Endothelial cell of umbilical vein (primary cell): Measurements from ENCODE around the gene CATSPER3. TPM values are rescaled to one million over a fixed set of nuclear protein-coding genes. Genes with fewer than 3 reads are reported as not detected.

Experiments
- BruUV-seq: library from RNA; stranded (reverse); fragments of 400-500 nt; replicated peaks from 2 replicates; lab custom pipeline; 2021; lab: Mats Ljungman, UMichigan
- CTCF ChIA-PET: fragments of 300-600, 350-600 bp; sonication (Branson Sonifier 250); formaldehyde crosslinking; loops from one replicate; lab custom pipeline; 2021; ENCODE audit warnings: antibody characterized with exemption, inconsistent platforms; lab: Charles Lee
- POLR2A ChIA-PET: fragments of 300-600, 350-600 bp; sonication (Branson Sonifier 250); formaldehyde crosslinking; loops from one replicate; lab custom pipeline; 2021; ENCODE audit warnings: antibody characterized with exemption, inconsistent platforms; lab: Charles Lee
- DNase-seq: peaks from one replicate; pipeline ENCODE4 v3.0.0-alpha.2; 2011; ENCODE audit warnings: low read depth, low spot score
- FAIRE-seq: peaks from 2 replicates; lab custom pipeline; 2011; peaks lifted over from hg19 to GRCh38; lab: Jason Lieb, UNC
- H2AFZ ChIP-seq: 2 replicates; pipeline ENCODE4 v1.6.0; 2012; ENCODE audit warnings: low read depth, low read length, control low read depth, inconsistent platforms
- H3K27ac ChIP-seq: 2 replicates; pipeline ENCODE4 v1.5.1; 2011; ENCODE audit warnings: low read depth, mild to moderate bottlenecking, control low read depth, low read length, moderate library complexity; ENCODE audit not compliant: insufficient read depth
- H3K27me3 ChIP-seq, 2 experiments: 2 replicates each; pipeline versions ENCODE4 v1.6.0 to v1.6.1; 2011; ENCODE audit warnings: low read length in 2 of 2, mixed read lengths in 1 of 2; ENCODE audit not compliant: control insufficient read depth in 2 of 2, insufficient read depth in 2 of 2
- H3K36me3 ChIP-seq, 2 experiments: 2 replicates in 1 of 2; 3 replicates in 1 of 2; pipeline ENCODE4 v1.5.1; 2011; ENCODE audit warnings: low read length in 2 of 2, mild to moderate bottlenecking in 1 of 2, moderate library complexity in 1 of 2; ENCODE audit not compliant: control insufficient read depth in 2 of 2, insufficient read depth in 2 of 2; ENCODE audit errors: extremely low read depth in 1 of 2
- H3K4me1 ChIP-seq: 3 replicates; pipeline ENCODE4 v1.5.1; 2011; ENCODE audit warnings: mild to moderate bottlenecking, low read length; ENCODE audit not compliant: control insufficient read depth, insufficient read depth; ENCODE audit errors: extremely low read depth
- H3K4me2 ChIP-seq: 2 replicates; pipeline ENCODE4 v1.6.1; 2011; ENCODE audit warnings: low read length, control low read depth, mixed read lengths; ENCODE audit not compliant: insufficient read depth
- H3K4me3 ChIP-seq, 3 experiments: fragments of 200-600 bp in 1 of 3; sonication (generic), shearing (Covaris generic) in 1 of 3; replicated peaks in 1 of 3; 2 replicates each; pipeline ENCODE4 v1.5.1; 2011 to 2016; ENCODE audit warnings: control low read depth in 3 of 3, low read length in 3 of 3, mild to moderate bottlenecking in 2 of 3, inconsistent platforms in 1 of 3, low read depth in 1 of 3, moderate library complexity in 1 of 3; ENCODE audit not compliant: insufficient read depth in 1 of 3
- H3K79me2 ChIP-seq: 2 replicates; pipeline ENCODE4 v1.6.0; 2012; ENCODE audit warnings: low read length, inconsistent platforms; ENCODE audit not compliant: control insufficient read depth, insufficient read depth
- H3K9ac ChIP-seq: replicated peaks from 2 replicates; pipeline ENCODE3; 2011; ENCODE audit warnings: low read length, control low read depth; ENCODE audit not compliant: insufficient read depth; ENCODE audit errors: extremely low read depth
- H3K9me1 ChIP-seq: replicated peaks from 3 replicates; pipeline ENCODE4 v1.6.0; 2011; ENCODE audit warnings: mild to moderate bottlenecking, low read length; ENCODE audit not compliant: control insufficient read depth, insufficient read depth; ENCODE audit errors: extremely low read depth
- H3K9me3 ChIP-seq: replicated peaks from 2 replicates; pipeline ENCODE4 v1.5.1; 2012; ENCODE audit warnings: low read length, inconsistent platforms; ENCODE audit not compliant: control insufficient read depth, insufficient read depth
- H4K20me1 ChIP-seq: replicated peaks from 2 replicates; pipeline ENCODE3; 2011; ENCODE audit warnings: mild to moderate bottlenecking, low read length; ENCODE audit not compliant: control insufficient read depth, insufficient read depth; ENCODE audit errors: extremely low read depth
- CTCF ChIP-seq, 2 donors: IDR thresholded peaks; 1 replicate in 1 of 2; 2 replicates in 1 of 2; pipeline ENCODE4 v1.5.1; 2011; ENCODE audit warnings: low read length in 2 of 2, mild to moderate bottlenecking in 2 of 2, moderate library complexity in 2 of 2, control low read depth in 1 of 2, inconsistent platforms in 1 of 2, low read depth in 1 of 2; ENCODE audit not compliant: insufficient read depth in 1 of 2; ENCODE audit errors: extremely low read depth in 1 of 2
- EZH2 ChIP-seq: IDR thresholded peaks from 2 replicates; pipeline ENCODE4 v1.6.1; 2012; ENCODE audit warnings: borderline replicate concordance, low read depth, mild to moderate bottlenecking, moderate library complexity, low read length, inconsistent platforms; ENCODE audit not compliant: severe bottlenecking
- FOS ChIP-seq: IDR thresholded peaks from 2 replicates; pipeline ENCODE4 v1.6.1; 2011; ENCODE audit warnings: mild to moderate bottlenecking, low read length, moderate library complexity, borderline replicate concordance; ENCODE audit not compliant: insufficient read depth
- GATA2 ChIP-seq: IDR thresholded peaks from 2 replicates; pipeline ENCODE4 v1.7.0; 2011; ENCODE audit warnings: low read depth, mild to moderate bottlenecking, moderate library complexity, mixed read lengths, low read length; ENCODE audit not compliant: insufficient read length, insufficient read depth
- JUN ChIP-seq: IDR thresholded peaks from 2 replicates; pipeline ENCODE4 v1.6.1; 2011; ENCODE audit warnings: borderline replicate concordance, low read depth; ENCODE audit not compliant: insufficient read length, insufficient read depth
- MYC ChIP-seq: IDR thresholded peaks from one replicate; pipeline ENCODE4 v1.6.1; 2011; ENCODE audit warnings: mild to moderate bottlenecking, low read depth, low read length
- POLR2A ChIP-seq: IDR thresholded peaks from 2 replicates; pipeline ENCODE4 v1.6.1; 2012; ENCODE audit warnings: low read depth, mild to moderate bottlenecking, control low read depth, low read length
- POLR2AphosphoS5 ChIP-seq: IDR thresholded peaks from 2 replicates; pipeline ENCODE4 v1.6.1; 2012; ENCODE audit warnings: low read depth, mild to moderate bottlenecking, control low read depth, low read length, moderate library complexity; ENCODE audit not compliant: insufficient read depth
- dilution Hi-C: fragments of 300-500 bp; cut with MboI; formaldehyde crosslinking; loops from one replicate; pipeline ENCODE4 v1.15.0; 2019; ENCODE audit warnings: low sequenced_read_pairs; ENCODE audit not compliant: extremely low pct_ligation_motif_present
- intact Hi-C: fragments of 100-400 bp; cut with micrococcal nuclease; formaldehyde crosslinking; loops from one replicate; pipeline ENCODE4 v1.10.0; 2022
- polyA plus RNA-seq, 4 experiments: library from polyadenylated mRNA; depleted of rRNA in 3 of 4; stranded (reverse) in 3 of 4; unstranded in 1 of 4; fragments of >200 nt; gene quantifications; 2 replicates each; pipeline versions ENCODE4 v1.2.1 to v1.2.3, GENCODE V29; 2011 to 2012; ENCODE audit warnings: missing spikeins in 1 of 4
- total RNA-seq: library from RNA; stranded (reverse); gene quantifications from 2 replicates; pipeline ENCODE4 v1.2.3, GENCODE V29; 2021
- TF ChIP-seq, protein P1 (sequence below): IDR thresholded peaks from 2 replicates; pipeline ENCODE4 v1.6.1; 2011; ENCODE audit not compliant: insufficient read depth, insufficient read length

Gene CATSPER3
- total and polyA plus RNA-seq, 2 donors (not counting 3 experiments of a cell fraction or from before 2014, with no cell fraction given), result 0.43 to 0.71 TPM

DNA sequence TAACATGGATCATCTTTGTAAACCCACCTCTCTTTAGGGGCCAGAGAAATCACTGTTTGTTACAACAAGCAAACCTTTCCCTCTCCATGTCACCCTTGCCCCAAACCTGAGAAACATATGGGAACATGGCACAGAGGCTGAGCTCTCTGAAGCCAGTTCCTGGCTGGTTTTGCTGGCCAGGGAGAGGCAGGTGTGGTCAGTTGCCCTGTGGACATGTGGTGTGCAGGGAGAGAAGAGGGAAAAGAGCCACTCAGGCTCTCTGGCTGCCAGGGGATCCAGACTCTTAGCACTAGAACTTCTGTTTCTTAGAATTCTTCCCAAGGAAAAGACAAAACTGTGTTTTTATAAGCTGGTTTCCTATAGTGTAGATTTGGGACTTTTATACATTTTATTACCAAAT lies 4.6 kb upstream of the CATSPER3 start:
- ChIA-PET CTCF (no interaction called here), POLR2A (no interaction called here)
- no TSS peak for BruUV-seq

More for the DNA sequence above, 4.6 kb upstream of the CATSPER3 start:
- no peak overlapping the region for H3K27ac ChIP-seq
- DNase-seq (no peak), FAIRE-seq (no peak)
- H3K79me2 ChIP-seq, result no peaks in the 10 kb centered on the region
- intact Hi-C loops (no loop called here), dilution Hi-C loops (no loop called here)
- H2AFZ ChIP-seq, result no peak overlapping the region
- peaks cover 0 to 4% of the 10 kb centered on the region in 2 experiments for H3K36me3 ChIP-seq
- H3K9me1 ChIP-seq, result no peaks in the 10 kb centered on the region
- no peak overlapping the region for H3K4me3 ChIP-seq
- no peak overlapping the region for H3K9ac ChIP-seq
- TF ChIP-seq MYC (no peak), POLR2A (no peak), FOS (no peak), GATA2 (no peak), EZH2 (no peak), JUN (no peak), POLR2AphosphoS5 (no peak), CTCF (IDR thresholded peaks at IDR 0.05; ENCODE audit: extremely low read depth in 1 of 2, insufficient read depth in 1 of 2, low read depth in 1 of 2, low read length in 2 of 2) (no peak)
- TF ChIP-seq, protein P1, sequence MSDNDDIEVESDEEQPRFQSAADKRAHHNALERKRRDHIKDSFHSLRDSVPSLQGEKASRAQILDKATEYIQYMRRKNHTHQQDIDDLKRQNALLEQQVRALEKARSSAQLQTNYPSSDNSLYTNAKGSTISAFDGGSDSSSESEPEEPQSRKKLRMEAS, result no peak
- no peaks in the 10 kb centered on the region for H3K27me3 ChIP-seq
- H3K4me2 ChIP-seq, result no peak overlapping the region
- no peaks in the 10 kb centered on the region for H3K9me3 ChIP-seq
- H4K20me1 ChIP-seq, result no peaks in the 10 kb centered on the region
- H3K4me1 ChIP-seq, result no peaks in the 10 kb centered on the region
